Measurements from ENCODE around the gene METTL9.
A peak's percentile ranks its signal among the peaks of the same experiment; 100 is the strongest.
"Not testable (repeated sequence)": the region's sequence is repeated elsewhere in the genome, so short reads cannot be mapped to it uniquely, and the experiment has no call there.

METTL9 gene

GRCh38 chr16:21599122-21600030, at the start of gene METTL9:
Gene METTL9 (plus strand): TSS chr16:21599577. CDS start chr16:21599734, 157 bp downstream.
- DNase-seq (ENCODE audit: low read depth) = peak; percentile 93

GRCh38 chr16:21549975-21550374, 49.4 kb upstream of the METTL9 start:
- DNase-seq (ENCODE audit: low read depth) = not testable (repeated sequence)

- DNase-seq (ENCODE audit: low read depth) = not testable (repeated sequence)
Observed at GRCh38 chr16:21550435-21550834, 48.9 kb upstream of the METTL9 start.

- not testable (repeated sequence) for DNase-seq (ENCODE audit: low read depth)
Observed at GRCh38 chr16:21551076-21551475, 48.3 kb upstream of the METTL9 start.

- not testable (repeated sequence) for DNase-seq (ENCODE audit: low read depth)
Observed at GRCh38 chr16:21551600-21551999, 47.8 kb upstream of the METTL9 start.

GRCh38 chr16:21553481-21554296, 45.7 kb upstream of the METTL9 start:
- DNase-seq (ENCODE audit: low read depth) = not testable (repeated sequence)

- DNase-seq (ENCODE audit: low read depth) = peak; percentile 91
Observed at GRCh38 chr16:21554795-21555585, 44.4 kb upstream of the METTL9 start.

GRCh38 chr16:21555621-21556020, 43.8 kb upstream of the METTL9 start:
- DNase-seq (ENCODE audit: low read depth) = not testable (repeated sequence)

GRCh38 chr16:21556026-21556595, 43.3 kb upstream of the METTL9 start:
- not testable (repeated sequence) for DNase-seq (ENCODE audit: low read depth)

GRCh38 chr16:21556651-21557241, 42.6 kb upstream of the METTL9 start:
- DNase-seq (ENCODE audit: low read depth) = not testable (repeated sequence)

- DNase-seq (ENCODE audit: low read depth) = no peak
Observed at GRCh38 chr16:21560462-21560861, 38.9 kb upstream of the METTL9 start.

- no peak for DNase-seq (ENCODE audit: low read depth)
Observed at GRCh38 chr16:21563676-21564075, 35.7 kb upstream of the METTL9 start.

- not testable (repeated sequence) for DNase-seq (ENCODE audit: low read depth)
Observed at GRCh38 chr16:21564367-21564766, 35.0 kb upstream of the METTL9 start.

GRCh38 chr16:21565507-21565860, 33.9 kb upstream of the METTL9 start:
- DNase-seq (ENCODE audit: low read depth) = no peak

GRCh38 chr16:21565861-21566669, 33.3 kb upstream of the METTL9 start:
- DNase-seq (ENCODE audit: low read depth) = no peak

GRCh38 chr16:21566891-21567414, 32.4 kb upstream of the METTL9 start:
- DNase-seq (ENCODE audit: low read depth) = no peak

- DNase-seq (ENCODE audit: low read depth) = not testable (repeated sequence)
Observed at GRCh38 chr16:21567496-21567895, 31.9 kb upstream of the METTL9 start.

- DNase-seq (ENCODE audit: low read depth) = no peak
Observed at GRCh38 chr16:21568502-21569189, 30.7 kb upstream of the METTL9 start.

- no peak for DNase-seq (ENCODE audit: low read depth)
Observed at GRCh38 chr16:21570676-21571017, 28.7 kb upstream of the METTL9 start.

- DNase-seq (ENCODE audit: low read depth) = not testable (repeated sequence)
Observed at GRCh38 chr16:21573506-21573905, 25.9 kb upstream of the METTL9 start.
